ENCODE results near the gene EPN1.

EPN1 gene

DNA sequence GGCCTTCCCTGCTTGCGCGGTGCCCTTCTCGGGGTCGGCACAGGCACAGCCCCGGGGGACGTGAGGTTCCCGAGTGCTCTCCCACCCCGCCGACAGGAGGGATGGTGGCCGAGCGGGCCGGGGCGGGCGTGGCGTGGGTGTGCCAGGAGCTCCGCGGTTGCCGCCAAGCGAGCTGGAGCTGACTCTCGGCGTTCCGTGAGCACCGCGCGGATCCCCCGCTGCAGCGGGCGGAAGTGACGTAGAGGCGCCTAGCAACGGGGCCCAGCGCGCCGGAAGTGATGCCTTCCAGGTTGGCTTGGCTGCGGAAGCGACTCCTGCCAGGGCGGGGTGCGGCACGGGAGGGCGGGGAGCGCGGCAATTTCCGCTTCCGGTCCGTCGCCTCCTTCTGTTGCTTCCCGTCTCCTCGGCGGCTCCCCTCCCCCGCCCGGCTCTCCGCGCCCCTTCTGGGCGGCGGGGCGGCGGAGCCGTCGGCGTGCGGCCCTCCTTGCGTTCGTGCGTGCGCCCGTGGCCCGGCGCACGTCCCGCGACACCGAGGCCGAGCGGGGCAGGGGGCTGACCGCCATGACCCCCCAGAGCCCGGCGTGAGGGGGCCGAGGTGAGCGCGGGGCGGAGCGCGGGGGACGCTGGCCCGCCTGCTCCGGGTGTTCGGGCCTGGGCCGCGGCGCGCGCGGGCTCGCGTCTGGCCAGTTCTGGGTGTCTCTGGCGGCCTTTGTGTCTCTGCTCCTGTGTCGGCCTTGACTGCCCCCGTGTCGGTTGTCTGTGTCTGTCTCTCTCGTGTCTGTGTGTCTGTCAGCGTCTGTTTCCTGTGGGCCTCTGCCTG is at the start of gene EPN1:
EPN1 (plus strand) TSS at position 386 of the 820 bp plus-strand sequence. CDS start 3,402 bp downstream, outside the sequence.
- DNase-seq (ENCODE audit: low spot score) = peak; percentile 99

DNA sequence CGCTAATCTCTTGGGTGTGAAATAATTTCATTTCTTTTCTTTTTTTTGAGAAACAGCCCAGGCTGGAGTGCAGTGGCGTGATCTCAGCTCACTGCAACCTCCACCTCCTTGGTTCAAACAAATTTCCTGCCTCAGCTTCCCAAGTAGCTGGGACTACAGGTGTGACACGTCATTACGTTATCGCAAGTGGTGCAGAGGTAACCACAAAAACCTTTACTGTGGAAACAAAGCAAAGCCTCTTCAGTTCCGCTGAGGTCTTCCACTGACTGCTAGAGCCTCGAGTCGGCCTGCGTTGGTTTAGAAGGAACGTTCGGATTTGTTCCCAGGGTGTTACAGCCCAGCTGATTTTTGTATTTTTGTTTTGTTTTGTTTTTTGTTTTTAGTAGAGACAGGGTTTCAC is 48.7 kb upstream of the EPN1 start:
- no peak for DNase-seq (ENCODE audit: low spot score)

DNA sequence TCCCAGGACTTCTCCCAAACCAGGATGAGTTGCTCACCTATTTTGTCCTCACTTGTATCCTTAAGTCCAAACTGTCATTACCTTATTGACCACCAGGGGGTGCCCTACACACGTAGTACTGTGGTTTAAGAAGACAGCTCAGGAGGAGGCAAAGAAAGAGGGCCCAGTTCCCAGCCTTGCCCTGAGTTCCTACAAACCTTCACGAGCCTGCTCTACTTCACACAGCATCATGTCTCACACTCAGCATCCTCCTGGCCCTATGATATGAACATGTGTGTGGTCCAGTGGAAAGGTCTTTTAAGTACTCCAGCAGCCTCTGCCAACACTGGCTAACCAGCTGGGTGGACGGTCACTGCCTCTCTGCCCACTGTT is 42.6 kb upstream of the EPN1 start:
- peak; percentile 72 for DNase-seq (ENCODE audit: low spot score)

DNA sequence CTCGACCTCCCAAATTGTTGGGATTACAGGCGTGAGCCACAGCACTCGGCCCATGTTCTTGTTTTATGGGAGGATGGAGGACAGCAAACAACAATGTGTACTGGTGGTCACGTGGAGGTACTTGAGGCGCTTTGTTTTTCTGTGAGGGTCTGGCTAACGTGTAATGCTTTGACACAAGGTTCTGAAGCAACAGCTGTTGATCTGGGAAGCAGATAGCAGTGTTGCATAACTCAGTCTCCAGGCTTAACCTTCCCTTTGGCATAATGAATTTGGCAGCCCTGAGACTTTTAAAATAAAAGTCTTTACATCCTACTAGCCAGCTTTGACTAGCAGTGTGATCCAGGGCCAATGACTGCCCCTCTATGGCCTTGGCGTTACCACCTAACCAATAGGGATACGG is 41.2 kb upstream of the EPN1 start:
- no peak for DNase-seq (ENCODE audit: low spot score)

DNA sequence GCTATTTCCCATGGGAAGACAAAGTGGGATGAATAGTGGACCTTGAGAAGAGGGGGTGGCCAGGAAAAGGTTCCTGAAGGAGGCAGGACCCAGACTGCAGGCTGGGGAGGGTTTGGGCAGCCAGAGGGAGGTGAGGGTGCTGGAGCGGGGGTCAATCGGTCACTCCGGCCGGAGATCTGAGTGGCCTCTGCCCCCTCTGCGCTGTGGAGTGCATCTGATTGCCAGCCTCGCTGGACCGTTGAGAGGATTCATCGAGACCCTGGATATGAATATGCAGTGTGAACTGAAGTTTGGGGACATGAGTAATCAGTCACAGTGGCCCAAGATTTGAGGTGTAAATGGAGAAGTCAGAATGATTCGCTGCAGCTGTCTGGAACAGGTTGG is 39.7 kb upstream of the EPN1 start:
- DNase-seq (ENCODE audit: low spot score) = no peak

DNA sequence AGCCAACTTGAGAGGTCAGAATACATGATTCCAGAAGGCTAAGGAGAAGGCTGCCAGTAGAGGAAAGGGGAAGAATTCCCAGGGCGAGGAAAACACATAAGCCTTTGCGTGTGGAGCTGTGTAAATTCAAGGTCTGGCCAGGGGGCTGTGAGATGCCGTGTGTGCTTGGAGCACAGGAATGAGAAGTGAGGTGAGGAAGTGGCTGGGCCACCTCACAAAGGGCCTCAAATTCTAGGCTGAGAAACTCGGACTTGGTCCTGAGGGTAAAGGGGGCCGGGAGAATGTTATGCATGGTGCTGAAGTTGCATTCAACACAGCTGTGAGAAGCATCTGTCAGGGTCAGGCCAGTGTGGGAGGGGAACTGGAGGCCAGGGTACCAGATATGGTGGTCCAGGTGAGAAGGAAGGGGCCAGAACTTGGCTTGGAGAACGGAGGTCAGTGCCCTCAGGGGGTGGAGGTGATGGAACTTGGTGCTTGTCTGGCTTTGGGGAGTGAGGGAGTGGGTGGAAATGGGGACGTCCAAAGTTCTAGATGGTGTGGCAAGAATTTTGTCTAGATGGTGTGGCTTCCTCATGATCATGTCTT is 39.1 kb upstream of the EPN1 start:
- no peak for DNase-seq (ENCODE audit: low spot score)

DNA sequence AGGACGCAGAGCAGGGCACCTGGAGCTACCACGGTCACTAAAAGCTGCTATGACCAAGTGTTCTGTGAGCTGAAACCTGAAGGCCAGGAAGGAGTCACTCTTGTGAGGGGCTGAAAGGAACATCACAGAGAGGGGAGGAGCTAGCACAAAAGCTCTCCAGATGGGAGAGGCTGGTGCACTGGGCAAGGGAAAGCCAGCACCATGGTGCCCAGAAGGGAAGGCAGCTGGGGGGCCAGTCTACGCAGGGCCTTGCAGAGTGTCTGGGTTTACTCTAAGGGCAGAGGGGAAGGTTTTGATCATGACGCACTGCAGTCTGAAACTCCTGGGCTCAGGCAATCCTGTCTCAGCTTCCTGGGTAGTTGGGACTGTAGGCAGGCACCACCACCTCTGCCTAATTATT is 38.3 kb upstream of the EPN1 start:
- DNase-seq (ENCODE audit: low spot score) = no peak

DNA sequence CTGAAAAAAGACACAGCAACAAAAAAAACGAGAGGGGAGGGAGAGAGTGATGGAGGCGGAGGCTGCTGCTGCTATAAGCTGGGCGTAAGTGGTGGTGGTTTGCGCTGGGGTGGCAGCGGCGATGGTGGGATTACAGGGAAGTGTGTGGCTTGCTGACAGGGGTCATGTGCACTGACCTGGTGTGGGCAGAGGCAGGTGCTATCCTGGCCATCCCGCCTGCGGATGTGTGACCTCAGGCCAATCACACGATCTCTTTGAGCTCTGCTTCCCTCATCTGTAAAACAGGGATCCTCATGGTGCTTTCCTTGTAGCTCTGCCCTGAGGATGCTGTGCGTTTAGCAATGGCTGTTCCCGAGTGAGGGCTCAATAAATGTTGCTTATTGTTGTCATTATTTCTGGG is 37.5 kb upstream of the EPN1 start:
- no peak for DNase-seq (ENCODE audit: low spot score)

DNA sequence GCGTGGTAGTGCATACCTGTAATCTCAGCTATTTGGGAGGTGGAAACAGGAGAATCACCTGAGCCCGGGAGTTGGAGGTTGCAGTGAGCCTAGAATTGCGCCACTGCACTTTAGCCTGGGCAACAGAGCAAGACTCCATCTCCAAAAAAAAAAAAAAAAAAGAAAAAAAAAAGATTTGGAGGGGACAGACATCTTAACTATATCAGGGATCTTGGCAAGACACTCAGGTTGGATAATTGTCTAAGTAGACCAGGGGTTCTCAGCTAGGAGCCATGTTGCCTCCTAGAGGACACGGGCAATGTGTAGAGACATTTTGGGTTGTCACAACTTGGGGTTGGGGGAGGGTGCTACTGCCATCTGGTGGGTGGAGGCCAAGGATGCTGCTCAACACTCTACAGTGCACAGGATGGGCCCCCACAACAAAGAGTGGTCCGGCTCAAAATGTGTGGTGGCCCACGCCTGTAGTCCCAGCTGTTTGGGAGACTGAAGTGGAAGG is 36.1 kb upstream of the EPN1 start:
- no peak for DNase-seq (ENCODE audit: low spot score)

DNA sequence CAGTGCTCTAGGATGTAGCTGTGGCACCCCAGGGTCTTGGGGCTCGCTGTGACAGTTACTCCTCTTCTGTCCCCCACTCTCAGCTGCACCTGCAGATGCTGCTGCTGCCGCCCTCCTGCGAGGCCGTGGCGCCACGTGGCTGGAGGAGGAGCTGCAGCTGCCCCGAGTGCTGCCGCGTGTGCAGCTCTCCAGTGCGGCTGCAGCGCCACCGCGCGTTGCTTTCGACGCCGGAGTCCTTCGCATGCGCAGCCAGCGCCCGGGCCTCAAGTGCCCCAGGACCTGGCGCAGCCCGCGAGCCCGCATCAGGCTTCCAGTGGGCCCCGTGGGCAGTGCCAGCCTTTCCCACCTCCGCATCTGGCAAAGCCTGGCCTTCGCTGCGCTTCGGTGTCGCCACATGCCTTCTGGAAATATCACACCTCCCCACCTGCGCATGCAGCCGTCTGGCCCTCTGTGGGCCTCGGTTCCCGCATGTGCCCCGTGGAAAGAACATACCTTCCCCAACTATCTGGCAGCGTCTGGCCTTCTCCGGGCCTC is 34.9 kb upstream of the EPN1 start:
- DNase-seq (ENCODE audit: low spot score) = peak; percentile 73

DNA sequence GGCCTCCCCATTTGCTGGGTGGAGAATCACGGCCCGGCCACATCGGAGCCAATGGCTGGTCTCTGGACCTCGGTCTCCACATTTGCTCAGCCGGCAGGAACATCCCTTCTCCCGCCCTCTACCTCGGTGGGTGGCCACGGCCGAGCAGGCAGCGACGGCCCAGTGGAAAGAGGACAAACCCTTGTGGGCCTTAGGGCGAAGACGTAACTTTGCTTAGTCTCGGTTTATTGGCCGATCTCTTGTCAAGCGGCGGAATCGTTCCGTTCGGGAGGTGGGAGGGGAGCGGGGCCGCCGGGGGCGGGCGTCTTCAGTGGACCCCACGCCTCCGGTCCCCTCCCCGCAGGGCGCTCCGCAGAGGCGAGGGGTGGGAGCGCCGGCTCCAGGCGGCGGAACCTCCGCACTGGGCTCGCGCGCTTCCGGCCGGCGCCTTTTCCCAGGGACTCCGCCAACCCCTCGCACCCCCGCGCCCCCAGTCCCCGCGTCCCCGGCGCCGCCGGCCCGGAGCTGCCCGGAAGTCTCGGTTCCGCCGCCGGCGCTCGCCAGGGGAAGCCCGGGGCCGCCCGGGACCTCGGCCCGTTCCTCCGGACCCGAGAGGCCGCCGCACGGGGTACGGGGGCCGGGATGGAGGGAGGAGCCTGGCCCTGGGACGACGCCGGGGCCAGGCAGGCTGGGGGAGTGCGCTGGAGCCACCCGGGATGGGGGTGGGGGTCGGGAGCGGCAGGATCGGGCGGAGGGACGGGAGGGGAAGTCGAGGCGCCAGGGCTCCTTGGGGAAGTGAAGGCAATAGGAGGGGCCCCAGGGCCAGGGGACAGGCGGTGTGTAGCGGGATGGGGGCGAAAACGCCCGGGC is 34.2 kb upstream of the EPN1 start, which contains the start of gene ZNF580:
ZNF580 (plus strand) TSS at position 426 of the 849 bp plus-strand sequence. CDS start 1,507 bp downstream, outside the sequence.
- peak; percentile 86 for DNase-seq (ENCODE audit: low spot score)

DNA sequence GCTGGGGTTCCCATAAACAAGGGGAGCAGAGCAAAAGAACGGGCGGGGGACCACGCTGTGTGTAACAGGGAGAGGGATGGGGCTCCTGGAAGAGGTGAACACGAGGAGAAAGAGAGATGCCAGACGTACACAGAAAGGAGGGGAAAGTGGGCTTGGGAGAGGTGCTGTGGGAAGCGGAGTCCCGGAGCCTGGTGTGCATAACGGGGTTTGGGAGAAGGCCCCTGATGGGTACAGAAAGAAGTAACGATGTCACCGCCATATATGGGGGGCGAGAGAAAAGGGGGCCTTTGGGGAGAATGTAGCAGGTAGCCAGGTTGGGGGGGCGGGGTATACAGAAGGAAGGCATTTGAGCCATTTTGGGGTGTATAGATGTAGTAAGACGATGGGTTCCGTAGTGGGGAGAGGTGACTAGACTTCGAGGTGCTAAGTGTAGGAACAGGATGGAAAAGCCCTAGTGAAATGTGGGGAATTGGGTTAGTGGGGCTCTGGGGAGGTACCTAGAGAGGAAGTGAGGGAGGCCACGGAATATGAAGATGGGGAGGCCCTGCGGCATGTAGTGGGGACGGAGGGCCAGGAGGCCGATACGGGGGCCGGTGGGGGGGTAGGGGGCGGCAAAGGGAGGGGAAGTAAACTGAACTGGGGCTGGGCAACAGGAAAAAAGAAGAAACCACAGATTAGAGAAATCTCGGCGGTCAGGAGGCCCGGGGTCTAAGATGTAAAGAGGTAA is 33.4 kb upstream of the EPN1 start:
- no peak for DNase-seq (ENCODE audit: low spot score)

DNA sequence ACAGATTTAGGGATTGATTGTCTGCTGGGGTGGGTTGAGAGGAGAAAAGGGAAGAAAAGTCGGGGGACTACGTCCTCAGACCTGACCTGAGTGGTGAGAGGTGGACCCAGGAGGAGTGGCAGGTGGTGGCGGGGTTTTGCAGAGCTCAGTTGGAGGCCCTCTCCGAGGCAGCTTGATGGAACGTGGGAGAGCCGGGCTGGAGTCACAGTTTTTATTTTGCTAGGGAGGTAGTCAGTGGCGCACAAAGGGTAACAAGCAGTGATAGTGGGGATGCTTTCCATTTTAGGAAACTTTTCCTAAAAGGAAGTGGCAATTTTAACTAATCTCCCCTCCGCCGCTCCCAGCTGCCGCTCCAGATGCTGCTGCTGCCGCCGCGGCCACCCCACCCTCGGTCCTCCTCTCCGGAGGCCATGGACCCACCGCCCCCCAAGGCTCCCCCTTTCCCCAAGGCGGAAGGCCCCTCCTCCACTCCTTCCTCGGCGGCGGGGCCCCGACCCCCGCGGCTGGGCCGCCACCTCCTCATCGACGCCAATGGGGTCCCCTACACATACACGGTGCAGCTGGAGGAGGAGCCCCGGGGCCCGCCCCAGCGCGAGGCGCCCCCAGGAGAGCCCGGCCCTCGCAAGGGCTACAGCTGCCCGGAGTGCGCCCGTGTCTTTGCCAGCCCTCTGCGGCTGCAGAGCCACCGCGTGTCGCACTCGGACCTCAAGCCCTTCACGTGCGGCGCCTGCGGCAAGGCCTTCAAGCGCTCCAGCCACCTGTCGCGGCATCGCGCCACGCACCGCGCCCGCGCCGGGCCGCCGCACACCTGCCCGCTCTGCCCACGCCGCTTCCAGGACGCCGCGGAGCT is 32.6 kb upstream of the EPN1 start:
- no peak for DNase-seq (ENCODE audit: low spot score)

DNA sequence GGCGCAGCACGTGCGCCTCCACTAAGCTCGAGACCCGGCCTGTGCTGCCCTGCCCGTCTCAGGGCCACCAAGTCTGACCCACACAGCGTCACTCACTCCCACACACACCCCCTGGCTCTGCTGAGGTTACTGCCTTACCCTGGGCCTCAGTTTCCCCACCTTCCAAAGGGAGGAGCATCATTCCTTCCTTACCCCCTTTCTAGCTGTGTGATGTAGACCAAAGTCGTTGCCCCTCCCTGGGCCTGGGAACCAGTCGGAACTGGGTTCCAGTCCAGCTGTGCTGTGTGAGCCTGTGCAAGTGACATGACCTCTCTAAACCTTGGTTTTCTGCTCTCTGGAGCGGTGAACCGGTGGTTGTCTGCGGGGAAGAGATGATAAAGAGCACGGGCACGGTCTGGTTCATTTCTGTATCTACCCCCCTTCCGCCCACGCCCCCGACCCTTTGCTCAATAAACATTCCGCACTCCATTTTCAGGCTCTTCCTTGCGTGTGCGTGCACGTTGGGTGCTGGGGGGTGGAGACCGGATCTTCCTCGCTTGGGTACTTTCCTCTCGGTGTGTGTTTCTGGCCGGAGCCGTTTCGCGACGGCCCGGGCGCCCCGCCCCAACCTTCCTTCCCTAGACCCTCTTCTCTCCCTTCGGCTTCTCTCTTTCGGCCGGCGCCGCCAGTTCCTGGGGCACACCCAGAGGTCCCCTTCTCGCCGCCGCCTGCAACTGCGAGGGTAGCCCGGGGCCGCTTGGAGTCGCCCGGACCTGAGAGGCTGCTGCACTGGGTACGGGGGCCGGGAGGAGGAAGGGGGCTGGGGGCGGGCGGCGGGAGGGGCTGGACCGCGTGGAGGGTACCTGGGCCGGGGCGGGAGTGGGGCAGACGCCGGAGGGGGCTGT is 31.8 kb upstream of the EPN1 start, which contains the start of gene ZNF581:
ZNF581 (plus strand) TSS at position 647 of the 884 bp plus-strand sequence. CDS start 923 bp downstream, outside the sequence.
- peak; percentile 91 for DNase-seq (ENCODE audit: low spot score)

DNA sequence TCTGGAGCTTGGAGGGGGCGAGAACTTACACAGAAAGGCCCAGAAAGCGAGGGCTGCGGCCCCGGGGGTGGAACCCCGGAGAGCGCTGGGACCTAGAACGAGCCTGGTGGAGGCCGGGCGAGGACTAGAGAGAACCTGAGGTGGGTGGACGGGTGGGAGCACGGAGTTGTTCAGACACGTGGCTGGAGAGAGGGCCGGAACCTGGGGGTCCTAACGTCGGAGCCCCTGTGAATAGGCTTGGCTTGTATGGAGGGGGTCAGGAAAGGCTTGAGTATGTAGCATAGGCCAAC is 31.2 kb upstream of the EPN1 start:
- no peak for DNase-seq (ENCODE audit: low spot score)

DNA sequence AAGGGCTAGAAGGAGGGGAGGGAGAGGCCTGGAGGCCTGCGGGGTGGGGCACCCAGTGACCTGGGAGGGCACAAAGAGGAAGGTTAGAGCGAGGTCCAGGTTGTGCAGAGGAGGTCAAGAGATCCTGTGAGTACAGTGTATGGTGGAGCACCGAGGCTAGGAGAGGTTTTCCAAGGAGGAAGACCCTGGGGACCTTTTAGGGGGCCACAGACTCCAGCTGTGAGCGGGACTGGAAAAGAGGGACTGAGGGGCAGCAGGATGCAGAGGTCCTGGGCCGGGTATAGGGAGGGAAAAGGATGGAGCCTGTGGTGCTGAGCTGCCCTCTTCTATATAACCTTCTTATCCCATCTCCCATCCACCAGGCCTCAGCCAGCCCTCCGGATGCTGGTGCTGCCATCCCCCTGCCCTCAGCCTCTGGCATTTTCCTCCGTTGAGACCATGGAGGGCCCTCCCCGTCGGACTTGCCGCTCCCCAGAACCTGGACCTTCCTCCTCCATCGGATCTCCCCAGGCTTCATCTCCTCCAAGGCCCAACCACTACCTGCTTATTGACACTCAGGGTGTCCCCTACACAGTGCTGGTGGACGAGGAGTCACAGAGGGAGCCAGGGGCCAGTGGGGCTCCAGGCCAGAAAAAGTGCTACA is 30.7 kb upstream of the EPN1 start:
- no peak for DNase-seq (ENCODE audit: low spot score)

DNA sequence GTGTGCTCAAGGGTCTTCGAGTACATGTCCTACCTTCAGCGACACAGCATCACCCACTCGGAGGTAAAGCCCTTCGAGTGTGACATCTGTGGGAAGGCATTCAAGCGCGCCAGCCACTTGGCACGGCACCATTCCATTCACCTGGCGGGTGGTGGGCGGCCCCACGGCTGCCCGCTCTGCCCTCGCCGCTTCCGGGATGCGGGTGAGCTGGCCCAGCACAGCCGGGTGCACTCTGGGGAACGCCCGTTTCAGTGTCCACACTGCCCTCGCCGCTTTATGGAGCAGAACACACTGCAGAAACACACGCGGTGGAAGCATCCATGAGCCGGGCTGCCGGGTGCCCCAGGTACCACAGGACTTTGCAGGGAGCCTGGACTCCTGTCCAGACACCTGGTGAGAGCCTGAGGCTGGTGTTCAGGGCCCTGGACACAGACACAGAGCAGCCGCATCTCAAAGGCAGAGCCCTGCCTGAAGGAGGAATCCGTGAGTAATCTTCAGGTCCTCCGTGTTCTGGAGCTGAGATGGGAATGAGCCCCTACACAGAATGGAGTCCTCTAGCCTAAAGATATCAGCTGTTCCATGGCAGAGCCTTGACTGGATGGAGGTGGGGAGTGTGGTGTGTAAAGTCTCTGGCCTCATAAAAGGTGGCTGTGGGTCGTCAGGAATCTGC is 30.0 kb upstream of the EPN1 start:
- no peak for DNase-seq (ENCODE audit: low spot score)

DNA sequence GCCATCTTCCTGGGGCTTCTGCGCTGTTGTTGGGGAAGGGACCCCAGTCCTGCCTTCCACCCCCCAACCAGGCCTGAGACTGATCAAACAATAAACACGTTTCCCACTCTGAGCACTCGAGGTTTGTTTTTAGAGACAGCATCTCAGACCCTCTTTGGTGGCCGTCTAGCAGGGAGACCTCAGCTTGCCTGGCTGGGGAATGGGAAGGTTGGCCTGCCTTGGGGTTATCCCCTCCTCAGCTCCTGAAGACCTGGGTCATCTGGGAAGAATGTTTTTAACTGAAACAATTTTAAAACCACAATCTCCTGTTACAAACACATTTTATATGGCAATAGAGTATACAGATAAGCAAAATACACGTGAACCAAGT is 29.5 kb upstream of the EPN1 start:
- DNase-seq (ENCODE audit: low spot score) = no peak

Measured in AG08396 (cell line).